Tibial nerve (tissue), 4 donors: ENCODE results near the gene RSPH3.

ENCODE experiments used
- CTCF ChIP-seq, 5 experiments: fragments of 200-600 bp in 3 of 5; fragments of 450-650 bp in 2 of 5; sonication (generic) in 3 of 5; IDR thresholded peaks; one replicate each; pipeline ENCODE4 v1.5.1; 2016 to 2019; ENCODE audit warnings: antibody characterized with exemption in 5 of 5, mild to moderate bottlenecking in 3 of 5, moderate library complexity in 2 of 5
- EP300 ChIP-seq, 2 donors: sonication (generic); formaldehyde crosslinking; IDR thresholded peaks; one replicate each; pipeline ENCODE4 v1.6.1; 2017; ENCODE audit warnings: antibody characterized with exemption in 2 of 2, mild to moderate bottlenecking in 1 of 2
- POLR2A ChIP-seq, 2 donors: fragments of 450-650 bp; IDR thresholded peaks; one replicate each; pipeline ENCODE4 v1.6.1; 2017; ENCODE audit warnings: antibody characterized with exemption in 2 of 2, mild to moderate bottlenecking in 2 of 2, moderate library complexity in 2 of 2

- TF ChIP-seq POLR2A (IDR thresholded peaks at IDR 0.05) (no peak), EP300 (IDR thresholded peaks at IDR 0.05) (no peak), CTCF (IDR thresholded peaks at IDR 0.05) (no peak)
Observed at GRCh38 chr6:158938811-158939254, 61.2 kb downstream of the RSPH3 start.
